Measurements from ENCODE around the gene GALNT13.

Gene GALNT13

GRCh38 chr2:154048905-154049304, 177.2 kb downstream of the GALNT13 start:
- Histone ChIP-seq H3K4me3 (ENCODE audit: low read length in 2 of 2) (no peak overlapping the region), H4K91ac (ENCODE audit: low read depth, low read length, poor library complexity) (no peak overlapping the region), H2BK120ac (ENCODE audit: low read depth, low read length) (no peak overlapping the region), H2BK5ac (ENCODE audit: low read length) (no peak overlapping the region), H3K4me2 (ENCODE audit: insufficient read depth, low read length, poor library complexity, severe bottlenecking) (no peak overlapping the region), H3K18ac (ENCODE audit: low read length) (no peak overlapping the region), H3K4me1 (ENCODE audit: control insufficient read depth in 2 of 2, insufficient read depth in 1 of 2, low read depth in 1 of 2, low read length in 2 of 2) (no peaks in the 10 kb centered on the region), H2AFZ (ENCODE audit: low read length) (no peak overlapping the region), H3K4ac (ENCODE audit: low read length) (no peak overlapping the region), H4K8ac (ENCODE audit: low read depth, low read length) (no peak overlapping the region), H3K27ac (replicated peaks; ENCODE audit: low read length) (no peak overlapping the region), H3K9ac (ENCODE audit: low read depth, low read length, poor library complexity) (no peak overlapping the region), H3K23ac (ENCODE audit: low read depth, low read length, poor library complexity) (no peak overlapping the region), H3K27me3 (ENCODE audit: control insufficient read depth in 3 of 3, insufficient read depth in 3 of 3, low read depth in 1 of 3, low read length in 3 of 3) (no peaks in the 10 kb centered on the region), H3K79me1 (ENCODE audit: low read depth, low read length) (no peaks in the 10 kb centered on the region), H3K9me3 (replicated peaks in 1 of 2; ENCODE audit: control insufficient read depth in 2 of 2, insufficient read depth in 1 of 2, low read depth in 1 of 2, low read length in 2 of 2) (no peaks in the 10 kb centered on the region), H3K14ac (ENCODE audit: low read length) (no peak overlapping the region), H3K36me3 (replicated peaks in 1 of 2; ENCODE audit: control insufficient read depth in 2 of 2, insufficient read depth in 2 of 2, low read length in 2 of 2) (no peaks in the 10 kb centered on the region), H2AK5ac (ENCODE audit: low read depth, low read length) (no peak overlapping the region), H2BK15ac (ENCODE audit: low read length) (no peak overlapping the region), H2BK12ac (ENCODE audit: low read length) (no peak overlapping the region)
- no CpG with 5 or more reads among the region's 2 CpGs for WGBS, 2 donors (ENCODE audit: extremely low coverage in 2 of 2, insufficient read length in 2 of 2, insufficient replicate concordance in 1 of 2)
- no peak for DNase-seq (ENCODE audit: low spot score)

- WGBS, 2 donors (ENCODE audit: extremely low coverage in 2 of 2, insufficient read length in 2 of 2, insufficient replicate concordance in 1 of 2): no CpG with 5 or more reads among the region's 1 CpG
- H3K4me1 ChIP-seq (ENCODE audit: control insufficient read depth in 2 of 2, insufficient read depth in 1 of 2, low read depth in 1 of 2, low read length in 2 of 2): no peaks in the 10 kb centered on the region
- H4K91ac ChIP-seq (ENCODE audit: low read depth, low read length, poor library complexity): no peak overlapping the region
These were observed 177.8 kb downstream of the GALNT13 start for GRCh38 chr2:154049561-154049960.

DNA sequence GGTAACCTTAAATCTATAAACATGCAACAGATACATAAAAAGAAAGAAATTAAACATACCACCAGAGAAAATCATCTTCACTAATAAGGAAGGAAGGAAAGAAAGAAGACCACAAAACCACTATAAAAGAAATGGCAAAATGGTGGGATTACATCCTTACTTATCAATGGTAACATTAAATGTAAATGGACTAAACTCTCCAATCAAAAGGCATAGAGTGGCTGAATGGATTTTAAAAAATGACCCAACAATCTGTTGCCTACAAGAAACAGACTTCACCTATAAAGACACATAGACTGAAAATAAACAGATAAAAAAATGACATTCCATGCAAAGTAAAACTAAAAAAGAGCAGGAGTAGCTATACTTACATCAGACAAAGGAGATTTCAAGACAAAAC, 195.4 kb downstream of the GALNT13 start:
- no peak overlapping the region for H2AK5ac ChIP-seq (ENCODE audit: low read depth, low read length)
- H2BK120ac ChIP-seq (ENCODE audit: low read depth, low read length): no peak overlapping the region
- no peak overlapping the region for H3K4me2 ChIP-seq (ENCODE audit: insufficient read depth, low read length, poor library complexity, severe bottlenecking)
- H3K79me1 ChIP-seq (ENCODE audit: low read depth, low read length): no peaks in the 10 kb centered on the region
- no peak overlapping the region for H4K91ac ChIP-seq (ENCODE audit: low read depth, low read length, poor library complexity)
- H3K27me3 ChIP-seq (ENCODE audit: control insufficient read depth in 3 of 3, insufficient read depth in 3 of 3, low read depth in 1 of 3, low read length in 3 of 3): no peaks in the 10 kb centered on the region
- no peak overlapping the region for H2BK5ac ChIP-seq (ENCODE audit: low read length)
- no peak overlapping the region for H4K8ac ChIP-seq (ENCODE audit: low read depth, low read length)
- no peaks in the 10 kb centered on the region for H3K4me1 ChIP-seq (ENCODE audit: control insufficient read depth in 2 of 2, insufficient read depth in 1 of 2, low read depth in 1 of 2, low read length in 2 of 2)
- no peak overlapping the region for H2BK12ac ChIP-seq (ENCODE audit: low read length)
- no peak overlapping the region for H3K23ac ChIP-seq (ENCODE audit: low read depth, low read length, poor library complexity)
- no peak overlapping the region for H3K9ac ChIP-seq (ENCODE audit: low read depth, low read length, poor library complexity)
- H3K27ac ChIP-seq (replicated peaks; ENCODE audit: low read length): no peak overlapping the region
- H2AFZ ChIP-seq (ENCODE audit: low read length): no peak overlapping the region
- H3K4ac ChIP-seq (ENCODE audit: low read length): no peak overlapping the region
- H3K36me3 ChIP-seq (replicated peaks in 1 of 2; ENCODE audit: control insufficient read depth in 2 of 2, insufficient read depth in 2 of 2, low read length in 2 of 2): no peaks in the 10 kb centered on the region
- no peak overlapping the region for H3K18ac ChIP-seq (ENCODE audit: low read length)
- H2BK15ac ChIP-seq (ENCODE audit: low read length): no peak overlapping the region
- no peak overlapping the region for H3K14ac ChIP-seq (ENCODE audit: low read length)
- H3K4me3 ChIP-seq (ENCODE audit: low read length in 2 of 2): no peak overlapping the region
- no peak for DNase-seq (ENCODE audit: low spot score)
- H3K9me3 ChIP-seq (replicated peaks in 1 of 2; ENCODE audit: control insufficient read depth in 2 of 2, insufficient read depth in 1 of 2, low read depth in 1 of 2, low read length in 2 of 2): no peaks in the 10 kb centered on the region

More at GRCh38 chr2:154049561-154049960, 177.8 kb downstream of the GALNT13 start:
- Histone ChIP-seq H3K14ac (ENCODE audit: low read length) (no peak overlapping the region), H4K8ac (ENCODE audit: low read depth, low read length) (no peak overlapping the region), H3K18ac (ENCODE audit: low read length) (no peak overlapping the region), H3K9me3 (replicated peaks in 1 of 2; ENCODE audit: control insufficient read depth in 2 of 2, insufficient read depth in 1 of 2, low read depth in 1 of 2, low read length in 2 of 2) (no peaks in the 10 kb centered on the region), H2BK5ac (ENCODE audit: low read length) (no peak overlapping the region), H3K9ac (ENCODE audit: low read depth, low read length, poor library complexity) (no peak overlapping the region), H3K4ac (ENCODE audit: low read length) (no peak overlapping the region), H2BK12ac (ENCODE audit: low read length) (no peak overlapping the region), H3K23ac (ENCODE audit: low read depth, low read length, poor library complexity) (no peak overlapping the region), H3K36me3 (replicated peaks in 1 of 2; ENCODE audit: control insufficient read depth in 2 of 2, insufficient read depth in 2 of 2, low read length in 2 of 2) (no peaks in the 10 kb centered on the region), H2AFZ (ENCODE audit: low read length) (no peak overlapping the region), H3K79me1 (ENCODE audit: low read depth, low read length) (no peaks in the 10 kb centered on the region), H2AK5ac (ENCODE audit: low read depth, low read length) (no peak overlapping the region), H3K4me3 (ENCODE audit: low read length in 2 of 2) (no peak overlapping the region), H3K4me2 (ENCODE audit: insufficient read depth, low read length, poor library complexity, severe bottlenecking) (no peak overlapping the region), H3K27ac (replicated peaks; ENCODE audit: low read length) (no peak overlapping the region), H3K27me3 (ENCODE audit: control insufficient read depth in 3 of 3, insufficient read depth in 3 of 3, low read depth in 1 of 3, low read length in 3 of 3) (no peaks in the 10 kb centered on the region), H2BK120ac (ENCODE audit: low read depth, low read length) (no peak overlapping the region), H2BK15ac (ENCODE audit: low read length) (no peak overlapping the region)
- no peak for DNase-seq (ENCODE audit: low spot score)

GRCh38 chr2:154078926-154079325, 207.2 kb downstream of the GALNT13 start:
- H3K18ac ChIP-seq (ENCODE audit: low read length): no peak overlapping the region
- H2BK120ac ChIP-seq (ENCODE audit: low read depth, low read length): no peak overlapping the region
- no peaks in the 10 kb centered on the region for H3K4me1 ChIP-seq (ENCODE audit: control insufficient read depth in 2 of 2, insufficient read depth in 1 of 2, low read depth in 1 of 2, low read length in 2 of 2)
- H3K79me1 ChIP-seq (ENCODE audit: low read depth, low read length): no peaks in the 10 kb centered on the region
- no peak overlapping the region for H2AK5ac ChIP-seq (ENCODE audit: low read depth, low read length)
- H2BK12ac ChIP-seq (ENCODE audit: low read length): no peak overlapping the region
- H3K4me2 ChIP-seq (ENCODE audit: insufficient read depth, low read length, poor library complexity, severe bottlenecking): no peak overlapping the region
- H2BK15ac ChIP-seq (ENCODE audit: low read length): no peak overlapping the region
- WGBS, 2 donors (ENCODE audit: extremely low coverage in 2 of 2, insufficient read length in 2 of 2, insufficient replicate concordance in 1 of 2): no CpG with 5 or more reads among the region's 1 CpG
- no peak overlapping the region for H3K4ac ChIP-seq (ENCODE audit: low read length)
- no peaks in the 10 kb centered on the region for H3K36me3 ChIP-seq (replicated peaks in 1 of 2; ENCODE audit: control insufficient read depth in 2 of 2, insufficient read depth in 2 of 2, low read length in 2 of 2)
- no peak overlapping the region for H2BK5ac ChIP-seq (ENCODE audit: low read length)
- H3K4me3 ChIP-seq (ENCODE audit: low read length in 2 of 2): no peak overlapping the region
- no peak overlapping the region for H3K9ac ChIP-seq (ENCODE audit: low read depth, low read length, poor library complexity)
- H3K9me3 ChIP-seq (replicated peaks in 1 of 2; ENCODE audit: control insufficient read depth in 2 of 2, insufficient read depth in 1 of 2, low read depth in 1 of 2, low read length in 2 of 2): no peaks in the 10 kb centered on the region
- no peak overlapping the region for H3K23ac ChIP-seq (ENCODE audit: low read depth, low read length, poor library complexity)
- H3K27me3 ChIP-seq (ENCODE audit: control insufficient read depth in 3 of 3, insufficient read depth in 3 of 3, low read depth in 1 of 3, low read length in 3 of 3): no peaks in the 10 kb centered on the region
- H4K8ac ChIP-seq (ENCODE audit: low read depth, low read length): no peak overlapping the region
- DNase-seq (ENCODE audit: low spot score): no peak
- no peak overlapping the region for H3K14ac ChIP-seq (ENCODE audit: low read length)
- H2AFZ ChIP-seq (ENCODE audit: low read length): no peak overlapping the region
- H4K91ac ChIP-seq (ENCODE audit: low read depth, low read length, poor library complexity): no peak overlapping the region
- H3K27ac ChIP-seq (replicated peaks; ENCODE audit: low read length): no peak overlapping the region
